ENCODE data around the gene DOCK1. TPM values are rescaled to one million over a fixed set of nuclear protein-coding genes. Genes with fewer than 3 reads are reported as not detected.

The DOCK1 gene
- total RNA-seq, 1 experiment from 2014 or later, result 82.2 TPM

DNA sequence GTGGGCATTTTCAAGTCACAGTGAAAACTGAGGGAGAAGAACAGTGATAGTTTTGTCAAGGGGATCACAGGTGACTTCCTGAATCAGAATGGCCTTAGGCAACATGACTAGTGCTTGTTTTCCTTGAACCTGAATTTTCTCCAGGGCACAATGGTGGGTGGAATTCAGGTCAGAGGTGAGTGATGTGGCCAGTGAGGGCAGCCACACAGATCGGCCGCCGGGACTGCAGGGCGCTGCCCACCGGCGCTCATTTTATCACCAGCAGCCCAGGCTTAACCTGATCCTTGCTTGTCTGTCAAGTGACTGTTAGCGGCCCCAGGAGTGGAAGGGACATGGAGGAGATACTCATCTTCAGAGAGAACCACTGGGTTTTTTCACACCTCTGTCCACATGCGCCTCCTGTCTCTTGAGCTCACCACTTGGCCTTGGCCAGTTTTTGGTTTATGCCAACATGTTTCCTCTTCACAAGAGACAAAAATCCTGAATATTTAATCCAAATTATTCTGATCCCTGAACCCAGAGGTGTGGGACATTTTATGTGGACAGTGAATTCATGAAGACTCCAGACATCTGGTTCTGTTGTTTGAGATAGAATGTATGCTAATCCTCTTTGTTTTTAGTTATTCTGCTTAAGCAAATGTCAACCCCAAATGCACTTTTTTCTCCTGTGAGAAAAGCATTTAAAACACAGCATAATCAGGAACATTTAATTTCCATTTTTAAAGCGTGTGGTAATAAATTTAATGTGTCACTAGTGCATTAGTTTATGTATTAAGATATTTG is 108.7 kb downstream of the DOCK1 start:
- no TSS peak for BruUV-seq (replicated peaks)
- ChIA-PET POLR2A (no interaction called here), CTCF (interaction anchor here (0.6 kb wide), 1 partner anchor 26 kb away, joined by 3 read pairs; no protein-coding TSS in a partner anchor)
- no peak for DNase-seq
- Mint-ChIP-seq H3K36me3 (ENCODE audit: insufficient read depth, unreplicated experiment) (peaks cover 34% of the 10 kb centered on the region), H3K27ac (ENCODE audit: unreplicated experiment) (no peak overlapping the region), H3K9me3 (ENCODE audit: unreplicated experiment) (no peaks in the 10 kb centered on the region), H3K4me1 (ENCODE audit: low read depth, unreplicated experiment) (no peaks in the 10 kb centered on the region), H3K4me3 (ENCODE audit: unreplicated experiment) (no peak overlapping the region), H3K27me3 (ENCODE audit: insufficient read depth, unreplicated experiment) (no peaks in the 10 kb centered on the region)
- H3K36me3 ChIP-seq (ENCODE audit: control insufficient read depth, insufficient read depth, low read length), result peaks cover 5% of the 10 kb centered on the region
- intact Hi-C loops (cut with micrococcal nuclease; ENCODE audit: unreplicated experiment), result no loop called here
- H3K27me3 ChIP-seq (replicated peaks; ENCODE audit: control insufficient read depth, insufficient read depth, low read length), result no peaks in the 10 kb centered on the region
- TF ChIP-seq, protein P1, sequence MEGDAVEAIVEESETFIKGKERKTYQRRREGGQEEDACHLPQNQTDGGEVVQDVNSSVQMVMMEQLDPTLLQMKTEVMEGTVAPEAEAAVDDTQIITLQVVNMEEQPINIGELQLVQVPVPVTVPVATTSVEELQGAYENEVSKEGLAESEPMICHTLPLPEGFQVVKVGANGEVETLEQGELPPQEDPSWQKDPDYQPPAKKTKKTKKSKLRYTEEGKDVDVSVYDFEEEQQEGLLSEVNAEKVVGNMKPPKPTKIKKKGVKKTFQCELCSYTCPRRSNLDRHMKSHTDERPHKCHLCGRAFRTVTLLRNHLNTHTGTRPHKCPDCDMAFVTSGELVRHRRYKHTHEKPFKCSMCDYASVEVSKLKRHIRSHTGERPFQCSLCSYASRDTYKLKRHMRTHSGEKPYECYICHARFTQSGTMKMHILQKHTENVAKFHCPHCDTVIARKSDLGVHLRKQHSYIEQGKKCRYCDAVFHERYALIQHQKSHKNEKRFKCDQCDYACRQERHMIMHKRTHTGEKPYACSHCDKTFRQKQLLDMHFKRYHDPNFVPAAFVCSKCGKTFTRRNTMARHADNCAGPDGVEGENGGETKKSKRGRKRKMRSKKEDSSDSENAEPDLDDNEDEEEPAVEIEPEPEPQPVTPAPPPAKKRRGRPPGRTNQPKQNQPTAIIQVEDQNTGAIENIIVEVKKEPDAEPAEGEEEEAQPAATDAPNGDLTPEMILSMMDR (IDR thresholded peaks at IDR 0.05; ENCODE audit: insufficient read depth in 1 of 2, low read depth in 1 of 2, low read length in 1 of 2, severe bottlenecking in 1 of 2, unreplicated experiment in 1 of 2), result no peak
- no peaks in the 10 kb centered on the region for H3K4me1 ChIP-seq
- no peaks in the 10 kb centered on the region for H3K9me3 ChIP-seq
- no peak overlapping the region for H3K4me3 ChIP-seq (ENCODE audit: low read depth, low read length)

- Mint-ChIP-seq H3K27ac (ENCODE audit: unreplicated experiment) (no peak overlapping the region), H3K36me3 (ENCODE audit: insufficient read depth, unreplicated experiment) (peaks cover 27% of the 10 kb centered on the region), H3K9me3 (ENCODE audit: unreplicated experiment) (no peaks in the 10 kb centered on the region), H3K4me1 (ENCODE audit: low read depth, unreplicated experiment) (no peaks in the 10 kb centered on the region), H3K4me3 (ENCODE audit: unreplicated experiment) (no peak overlapping the region), H3K27me3 (ENCODE audit: insufficient read depth, unreplicated experiment) (no peaks in the 10 kb centered on the region)
- Histone ChIP-seq H3K27me3 (replicated peaks; ENCODE audit: control insufficient read depth, insufficient read depth, low read length) (no peaks in the 10 kb centered on the region), H3K36me3 (ENCODE audit: control insufficient read depth, insufficient read depth, low read length) (peaks cover 5% of the 10 kb centered on the region), H3K4me3 (ENCODE audit: low read depth, low read length) (no peak overlapping the region), H3K9me3 (no peaks in the 10 kb centered on the region), H3K4me1 (no peaks in the 10 kb centered on the region)
- intact Hi-C loops (cut with micrococcal nuclease; ENCODE audit: unreplicated experiment), result no loop called here
- BruUV-seq (replicated peaks), result no TSS peak
- ChIA-PET POLR2A (no interaction called here), CTCF (interaction anchor here (0.6 kb wide), 1 partner anchor 27 kb away, joined by 3 read pairs; no protein-coding TSS in a partner anchor)
- DNase-seq, result no peak
- TF ChIP-seq, protein P1 (IDR thresholded peaks at IDR 0.05; ENCODE audit: insufficient read depth in 1 of 2, low read depth in 1 of 2, low read length in 1 of 2, severe bottlenecking in 1 of 2, unreplicated experiment in 1 of 2), result no peak
These were observed 109.4 kb downstream of the DOCK1 start for GRCh38 chr10:127014671-127015070.

DNA sequence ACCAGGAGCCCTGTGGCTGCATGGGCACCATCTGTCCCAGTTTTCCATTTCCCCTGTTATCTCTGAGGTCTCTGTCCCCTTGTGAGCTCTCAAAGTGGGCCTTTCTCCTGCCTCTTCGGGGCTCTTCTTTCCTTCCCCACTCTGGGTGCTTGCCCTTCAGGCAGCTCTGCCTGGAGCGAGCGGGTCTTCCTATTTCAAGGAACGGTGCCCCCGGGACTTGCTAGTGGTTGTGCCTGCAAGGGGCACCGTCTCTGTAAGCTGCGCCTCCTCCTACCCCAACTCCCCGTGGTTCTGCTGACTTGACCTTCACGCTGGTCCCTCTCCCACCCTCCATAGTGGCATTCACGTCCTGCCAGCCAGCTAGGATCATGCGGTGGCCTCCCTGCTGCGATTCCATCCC is 110.1 kb downstream of the DOCK1 start:
- CTCF ChIA-PET, result no interaction called here

More for the DNA sequence above, 110.1 kb downstream of the DOCK1 start:
- Mint-ChIP-seq H3K4me3 (ENCODE audit: unreplicated experiment) (no peak overlapping the region), H3K4me1 (ENCODE audit: low read depth, unreplicated experiment) (no peaks in the 10 kb centered on the region), H3K9me3 (ENCODE audit: unreplicated experiment) (no peaks in the 10 kb centered on the region), H3K27ac (ENCODE audit: unreplicated experiment) (no peak overlapping the region), H3K27me3 (ENCODE audit: insufficient read depth, unreplicated experiment) (no peaks in the 10 kb centered on the region), H3K36me3 (ENCODE audit: insufficient read depth, unreplicated experiment) (peaks cover 24% of the 10 kb centered on the region)
- no peaks in the 10 kb centered on the region for H3K27me3 ChIP-seq (replicated peaks; ENCODE audit: control insufficient read depth, insufficient read depth, low read length)
- TF ChIP-seq, protein P1 (IDR thresholded peaks at IDR 0.05; ENCODE audit: insufficient read depth in 1 of 2, low read depth in 1 of 2, low read length in 1 of 2, severe bottlenecking in 1 of 2, unreplicated experiment in 1 of 2), result no peak
- POLR2A ChIA-PET, result no interaction called here
- no peak for DNase-seq
- H3K36me3 ChIP-seq (ENCODE audit: control insufficient read depth, insufficient read depth, low read length), result peaks cover 5% of the 10 kb centered on the region
- no peak overlapping the region for H3K4me3 ChIP-seq (ENCODE audit: low read depth, low read length)
- intact Hi-C loops (cut with micrococcal nuclease; ENCODE audit: unreplicated experiment), result no loop called here
- BruUV-seq (replicated peaks), result no TSS peak
- no peaks in the 10 kb centered on the region for H3K4me1 ChIP-seq
- H3K9me3 ChIP-seq, result no peaks in the 10 kb centered on the region
